Activated CD4-positive, alpha-beta memory T cell treated with anti-CD3 and anti-CD28 coated beads for 36 hours (primary cell): ENCODE results near the gene POLRMT. TPM values are rescaled to one million over a fixed set of nuclear protein-coding genes. Genes with fewer than 3 reads are reported as not detected.
"Not testable (repeated sequence)": the region's sequence is repeated elsewhere in the genome, so short reads cannot be mapped to it uniquely, and the experiment has no call there.

Source experiments
- CTCF ChIA-PET: fragments of 350-600 bp; sonication (Branson Sonifier 250); formaldehyde crosslinking; loops from one replicate; lab custom pipeline; 2021; ENCODE audit warnings: antibody characterized with exemption, inconsistent platforms; lab: Charles Lee
- POLR2A ChIA-PET: fragments of 350-600 bp; sonication (Branson Sonifier 250); formaldehyde crosslinking; loops from one replicate; lab custom pipeline; 2021; ENCODE audit warnings: antibody characterized with exemption; lab: Charles Lee
- DNase-seq: peaks from one replicate; pipeline ENCODE4 v3.0.0-alpha.2; 2020
- H3K27ac Mint-ChIP-seq: one replicate; pipeline ENCODE4 v1.8.0; 2021; ENCODE audit warnings: mixed read lengths
- H3K27me3 Mint-ChIP-seq: one replicate; pipeline ENCODE4 v1.8.0; 2021; ENCODE audit warnings: mixed read lengths
- H3K36me3 Mint-ChIP-seq: one replicate; pipeline ENCODE4 v1.8.0; 2021; ENCODE audit warnings: mixed read lengths
- H3K4me1 Mint-ChIP-seq: one replicate; pipeline ENCODE4 v1.8.0; 2021; ENCODE audit warnings: low read depth, mixed read lengths
- H3K4me3 Mint-ChIP-seq: one replicate; pipeline ENCODE4 v1.8.0; 2021; ENCODE audit warnings: mild to moderate bottlenecking, mixed read lengths
- H3K9me3 Mint-ChIP-seq: one replicate; pipeline ENCODE4 v1.8.0; 2021; ENCODE audit warnings: mixed read lengths
- intact Hi-C: fragments of 100-400 bp; cut with micrococcal nuclease; formaldehyde crosslinking; loops from one replicate; pipeline ENCODE4 v1.15.1; 2023
- total RNA-seq, 2 experiments: library from RNA; stranded (reverse); gene quantifications; one replicate each; pipeline ENCODE4 v1.2.3, GENCODE V29; 2021

POLRMT gene
- total RNA-seq, 2 experiments from 2014 or later, result 71.5 to 72.5 TPM

DNA sequence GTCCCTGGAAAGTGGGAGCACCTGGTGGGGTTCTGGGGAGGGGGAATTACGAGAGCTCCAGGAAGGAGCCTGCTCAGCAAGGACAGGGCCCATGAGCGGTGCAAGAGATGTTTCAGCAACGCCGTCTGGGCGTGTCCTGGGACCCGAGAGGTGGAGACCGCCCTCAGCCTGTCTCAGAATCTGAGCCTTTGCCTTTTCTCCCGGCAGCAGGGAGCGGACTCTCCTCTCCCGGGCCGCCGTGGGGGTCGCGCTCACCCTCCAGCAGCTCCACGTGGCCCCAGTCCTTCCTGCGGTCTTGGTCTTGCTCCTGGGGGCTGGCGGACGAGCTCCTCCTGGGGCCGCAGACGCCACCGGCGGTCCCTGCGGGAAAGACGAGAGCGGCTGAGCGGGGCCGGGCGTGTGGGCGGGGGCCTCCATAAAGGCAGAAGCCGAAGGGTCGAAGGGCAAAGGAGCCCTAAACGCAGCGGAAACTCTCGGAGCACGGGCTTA is 714 bp downstream of the POLRMT start:
- peak overlapping the region; percentile 84 for H3K27ac Mint-ChIP-seq
- ChIA-PET CTCF (interaction anchor here (0.6 to 0.9 kb wide), 2 partner anchors 27 to 48 kb away, joined by 3 to 4 read pairs; no protein-coding TSS in a partner anchor), POLR2A (interaction anchor here (1.1 kb wide), 1 partner anchor 47 kb away, joined by 3 read pairs; no protein-coding TSS in a partner anchor)
- H3K4me1 Mint-ChIP-seq, result peaks cover 33% of the 10 kb centered on the region
- intact Hi-C loops, result loop anchor here (1.0 to 10.0 kb wide), 4 partner anchors 21 to 164 kb away; partner anchors contain the start of genes HCN2 and PTBP1
- H3K4me3 Mint-ChIP-seq, result peak overlapping the region; percentile 96
- peaks cover 31% of the 10 kb centered on the region for H3K36me3 Mint-ChIP-seq
- peak; percentile 64 for DNase-seq
- no peaks in the 10 kb centered on the region for H3K27me3 Mint-ChIP-seq
- no peaks in the 10 kb centered on the region for H3K9me3 Mint-ChIP-seq

DNA sequence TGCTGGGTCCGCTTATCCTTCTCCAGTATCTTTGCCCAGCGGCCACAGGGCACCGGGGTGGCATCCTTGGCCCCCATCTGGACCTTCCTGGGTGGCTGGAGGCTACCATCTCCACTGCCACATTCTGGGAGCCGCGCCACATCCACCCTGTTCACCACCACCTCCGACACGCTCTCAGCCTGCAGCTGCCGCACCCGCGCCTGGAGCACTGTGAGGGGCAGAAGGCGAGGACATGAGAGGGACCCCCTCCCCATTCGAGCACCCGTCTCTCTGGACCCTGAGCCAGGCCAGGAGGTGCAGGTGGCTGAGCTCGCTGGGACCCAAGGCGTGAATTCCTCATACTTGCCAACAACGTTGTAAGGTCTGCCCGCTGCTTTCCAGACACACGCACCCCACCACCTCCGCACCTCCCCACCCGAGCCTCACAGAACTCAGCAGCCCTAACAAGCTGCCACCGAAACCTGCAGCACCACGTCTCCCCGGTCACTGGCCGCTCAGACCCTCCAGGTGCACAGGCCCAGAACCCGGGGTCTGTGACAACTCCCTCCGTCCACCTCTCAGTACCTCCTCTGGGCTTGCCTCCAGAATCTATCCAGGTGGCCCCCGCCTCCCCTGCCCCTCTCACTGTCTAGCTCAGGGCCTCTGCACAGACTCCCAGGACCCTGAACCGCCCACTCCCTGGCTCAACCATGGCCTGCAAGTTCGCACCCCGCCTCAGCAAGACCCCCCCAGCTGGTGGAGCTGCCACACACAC is 3.2 kb downstream of the POLRMT start:
- intact Hi-C loops, result loop anchor here (10.0 kb wide), 1 partner anchor 45 kb away; the partner anchor contains the start of gene HCN2
- peaks cover 35% of the 10 kb centered on the region for H3K36me3 Mint-ChIP-seq
- peaks cover 33% of the 10 kb centered on the region for H3K4me1 Mint-ChIP-seq
- ChIA-PET POLR2A (no interaction called here), CTCF (no interaction called here)
- H3K27me3 Mint-ChIP-seq, result no peaks in the 10 kb centered on the region
- no peak overlapping the region for H3K27ac Mint-ChIP-seq
- no peak overlapping the region for H3K4me3 Mint-ChIP-seq
- no peak for DNase-seq
- no peaks in the 10 kb centered on the region for H3K9me3 Mint-ChIP-seq

DNA sequence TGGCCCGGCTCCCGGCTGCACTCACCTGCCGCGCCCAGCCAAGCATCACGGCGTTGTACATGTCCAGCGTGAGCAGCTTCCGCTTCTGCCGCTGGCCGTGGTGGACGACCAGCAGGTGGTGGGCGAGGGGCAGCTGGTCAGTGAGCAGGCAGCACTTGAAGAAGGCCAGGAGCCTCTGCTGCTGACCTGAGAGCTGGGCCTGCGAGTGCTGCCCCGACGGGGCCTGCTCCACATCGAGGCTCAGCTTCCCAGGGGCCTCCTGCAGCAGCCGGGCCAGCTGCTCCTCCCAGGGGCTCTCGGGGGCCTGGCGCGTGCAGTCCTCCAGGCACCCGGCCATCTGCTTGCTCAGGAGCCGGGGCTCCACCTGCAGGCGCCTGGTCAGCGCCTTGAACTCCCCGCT is 3.8 kb downstream of the POLRMT start:
- DNase-seq, H3K4me3 Mint-ChIP-seq, intact Hi-C loops, H3K27me3 Mint-ChIP-seq, H3K27ac Mint-ChIP-seq, POLR2A ChIA-PET, H3K9me3 Mint-ChIP-seq: not testable (repeated sequence)
- CTCF ChIA-PET, result interaction anchor here (4.9 kb wide), 1 partner anchor 45 kb away, joined by 22 read pairs; no protein-coding TSS in a partner anchor
- peaks cover 35% of the 10 kb centered on the region for H3K36me3 Mint-ChIP-seq
- H3K4me1 Mint-ChIP-seq, result peaks cover 33% of the 10 kb centered on the region

DNA sequence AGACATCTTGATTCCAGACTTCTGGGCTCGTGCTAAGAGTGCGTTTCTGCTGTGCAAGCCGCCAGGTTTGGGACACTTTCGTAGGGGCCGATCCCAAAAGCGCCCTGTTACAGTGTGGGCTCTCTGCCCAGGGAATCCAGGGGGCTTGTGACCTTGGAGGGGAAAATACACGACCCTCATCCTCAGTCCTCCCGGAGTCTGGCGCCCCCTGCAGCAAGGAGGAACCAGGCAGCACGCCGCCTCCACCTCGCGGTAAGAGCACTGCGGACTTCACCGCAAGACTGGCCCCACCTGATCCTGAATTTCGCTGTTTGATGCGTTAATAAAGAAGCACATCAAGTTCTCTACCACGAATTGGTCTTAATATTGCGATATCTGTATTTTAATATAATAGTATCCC is 5.2 kb downstream of the POLRMT start:
- Mint-ChIP-seq H3K4me1 (peaks cover 25% of the 10 kb centered on the region), H3K36me3 (peaks cover 38% of the 10 kb centered on the region), H3K9me3 (no peaks in the 10 kb centered on the region), H3K27ac (no peak overlapping the region), H3K27me3 (no peaks in the 10 kb centered on the region), H3K4me3 (no peak overlapping the region)
- ChIA-PET CTCF (interaction anchor here (0.7 to 4.9 kb wide), 2 partner anchors 17 to 44 kb away, joined by 3 to 22 read pairs; no protein-coding TSS in a partner anchor), POLR2A (no interaction called here)
- peak; percentile 33 for DNase-seq
- intact Hi-C loops, result no loop called here

DNA sequence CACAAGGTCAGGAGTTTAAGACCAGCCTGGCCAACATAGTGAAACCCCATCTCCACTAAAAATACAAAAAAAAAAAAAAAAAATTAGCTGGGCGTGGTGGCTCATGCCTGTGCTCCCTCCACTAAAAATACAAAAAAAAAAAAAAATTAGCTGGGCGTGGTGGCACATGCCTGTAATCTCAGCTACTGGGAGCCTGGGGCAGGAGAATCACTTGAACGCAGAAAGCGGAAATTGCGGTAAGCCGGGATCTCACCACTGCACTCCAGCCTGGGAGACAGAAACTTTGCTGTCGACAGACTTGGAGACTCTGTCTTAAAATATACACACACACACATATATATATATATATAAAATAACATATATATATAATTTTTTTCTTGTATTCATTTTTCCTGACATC is 6.8 kb downstream of the POLRMT start:
- POLR2A ChIA-PET, result interaction anchor here (0.6 to 1.1 kb wide), 3 partner anchors 10 to 42 kb away, joined by 3 read pairs; no protein-coding TSS in a partner anchor
- Mint-ChIP-seq H3K4me1 (peaks cover 16% of the 10 kb centered on the region), H3K36me3 (peaks cover 30% of the 10 kb centered on the region)
- H3K27me3 Mint-ChIP-seq, H3K9me3 Mint-ChIP-seq, H3K4me3 Mint-ChIP-seq, H3K27ac Mint-ChIP-seq, intact Hi-C loops, DNase-seq: not testable (repeated sequence)
- CTCF ChIA-PET, result interaction anchor here (1.1 to 4.9 kb wide), 2 partner anchors 42 to 94 kb away, joined by 3 to 22 read pairs; no protein-coding TSS in a partner anchor

DNA sequence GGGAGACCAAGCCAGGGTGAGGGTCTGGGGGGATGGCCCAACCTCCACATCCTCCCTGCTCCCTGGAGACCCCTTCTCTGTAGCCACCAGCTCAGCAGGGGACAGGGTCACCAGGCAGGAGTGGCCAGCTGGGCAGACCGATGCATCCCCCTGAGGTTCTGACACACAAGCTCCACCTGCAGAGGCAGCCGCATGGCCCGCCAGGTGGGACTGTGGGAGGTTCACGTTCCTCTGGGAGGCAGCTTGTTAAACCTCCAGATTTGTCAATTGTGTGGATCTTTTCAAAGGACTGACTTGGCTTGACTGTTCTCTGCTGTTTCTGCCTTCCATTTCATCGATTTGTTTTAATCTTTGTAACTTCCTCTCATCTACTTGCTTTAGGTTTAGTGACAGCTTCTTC is 8.1 kb downstream of the POLRMT start:
- POLR2A ChIA-PET, result no interaction called here
- intact Hi-C loops, result no loop called here
- no peaks in the 10 kb centered on the region for H3K27me3 Mint-ChIP-seq
- H3K9me3 Mint-ChIP-seq, result no peaks in the 10 kb centered on the region
- H3K4me1 Mint-ChIP-seq, result peaks cover 8% of the 10 kb centered on the region
- CTCF ChIA-PET, result interaction anchor here (1.1 to 4.9 kb wide), 2 partner anchors 41 to 93 kb away, joined by 3 to 22 read pairs; no protein-coding TSS in a partner anchor
- no peak for DNase-seq
- H3K36me3 Mint-ChIP-seq, result peaks cover 24% of the 10 kb centered on the region
- no peak overlapping the region for H3K27ac Mint-ChIP-seq
- no peak overlapping the region for H3K4me3 Mint-ChIP-seq

DNA sequence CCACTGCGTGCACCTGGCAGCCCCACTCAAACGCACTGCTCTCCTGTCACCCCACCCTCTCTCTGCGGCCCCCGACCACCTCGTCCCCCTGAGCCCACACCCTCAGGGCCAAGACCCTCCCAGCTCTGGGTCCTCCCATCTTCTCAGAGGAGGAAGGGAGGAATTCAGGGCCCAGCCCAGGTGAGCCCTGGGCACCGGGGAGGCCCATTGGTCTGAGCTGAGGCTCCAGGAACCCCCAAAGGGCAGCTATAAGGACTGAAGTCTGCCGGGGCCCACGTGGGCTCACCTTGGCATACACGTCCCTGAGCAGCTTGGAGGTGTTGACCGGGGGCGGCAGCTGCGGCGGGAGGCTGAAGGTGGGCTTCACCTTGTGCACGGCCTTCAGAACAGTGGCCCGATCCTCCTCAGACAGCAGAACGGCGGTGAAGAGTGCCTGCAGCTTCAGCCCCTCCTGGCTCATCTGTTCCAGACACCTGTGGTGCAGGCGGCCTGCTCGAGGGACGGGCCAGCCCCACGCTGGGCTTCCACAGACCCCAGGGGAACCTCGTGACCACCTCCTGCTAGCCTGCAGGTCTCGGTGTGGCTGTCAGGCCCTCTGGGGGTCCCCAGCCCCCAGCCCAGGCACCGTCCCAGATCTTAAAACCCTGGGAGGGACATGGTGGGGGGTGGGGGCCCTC is 8.8 kb downstream of the POLRMT start:
- Mint-ChIP-seq H3K27me3 (no peaks in the 10 kb centered on the region), H3K4me3 (no peak overlapping the region), H3K9me3 (no peaks in the 10 kb centered on the region), H3K36me3 (peaks cover 19% of the 10 kb centered on the region), H3K4me1 (peaks cover 3% of the 10 kb centered on the region), H3K27ac (no peak overlapping the region)
- POLR2A ChIA-PET, result no interaction called here
- no peak for DNase-seq
- CTCF ChIA-PET, result interaction anchor here (4.9 kb wide), 1 partner anchor 40 kb away, joined by 22 read pairs; no protein-coding TSS in a partner anchor
- intact Hi-C loops, result no loop called here

DNA sequence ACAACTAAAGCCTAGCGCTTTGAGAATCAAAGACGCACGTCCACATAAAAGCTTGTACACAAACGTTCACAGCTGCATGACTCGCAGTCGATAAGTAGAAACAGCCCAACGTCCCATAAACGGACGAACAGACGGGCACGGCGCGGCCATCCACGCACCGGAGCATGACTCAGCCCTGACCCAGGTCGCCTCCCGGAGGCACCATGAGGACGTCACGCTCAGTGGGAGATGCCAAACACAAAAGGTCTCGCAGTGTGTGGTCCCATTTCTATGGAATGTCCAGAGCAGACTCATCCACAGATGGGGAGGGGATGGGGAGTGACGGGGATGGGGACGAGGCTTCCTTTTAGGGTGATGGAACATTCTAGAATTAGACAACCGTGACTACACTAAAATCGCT is 9.4 kb downstream of the POLRMT start:
- no peaks in the 10 kb centered on the region for H3K27me3 Mint-ChIP-seq
- POLR2A ChIA-PET, result no interaction called here
- no peak for DNase-seq
- CTCF ChIA-PET, result no interaction called here
- no peaks in the 10 kb centered on the region for H3K9me3 Mint-ChIP-seq
- intact Hi-C loops, result no loop called here
- H3K4me3 Mint-ChIP-seq, result no peak overlapping the region
- H3K36me3 Mint-ChIP-seq, result peaks cover 16% of the 10 kb centered on the region
- H3K4me1 Mint-ChIP-seq, result peaks cover 2% of the 10 kb centered on the region
- no peak overlapping the region for H3K27ac Mint-ChIP-seq

DNA sequence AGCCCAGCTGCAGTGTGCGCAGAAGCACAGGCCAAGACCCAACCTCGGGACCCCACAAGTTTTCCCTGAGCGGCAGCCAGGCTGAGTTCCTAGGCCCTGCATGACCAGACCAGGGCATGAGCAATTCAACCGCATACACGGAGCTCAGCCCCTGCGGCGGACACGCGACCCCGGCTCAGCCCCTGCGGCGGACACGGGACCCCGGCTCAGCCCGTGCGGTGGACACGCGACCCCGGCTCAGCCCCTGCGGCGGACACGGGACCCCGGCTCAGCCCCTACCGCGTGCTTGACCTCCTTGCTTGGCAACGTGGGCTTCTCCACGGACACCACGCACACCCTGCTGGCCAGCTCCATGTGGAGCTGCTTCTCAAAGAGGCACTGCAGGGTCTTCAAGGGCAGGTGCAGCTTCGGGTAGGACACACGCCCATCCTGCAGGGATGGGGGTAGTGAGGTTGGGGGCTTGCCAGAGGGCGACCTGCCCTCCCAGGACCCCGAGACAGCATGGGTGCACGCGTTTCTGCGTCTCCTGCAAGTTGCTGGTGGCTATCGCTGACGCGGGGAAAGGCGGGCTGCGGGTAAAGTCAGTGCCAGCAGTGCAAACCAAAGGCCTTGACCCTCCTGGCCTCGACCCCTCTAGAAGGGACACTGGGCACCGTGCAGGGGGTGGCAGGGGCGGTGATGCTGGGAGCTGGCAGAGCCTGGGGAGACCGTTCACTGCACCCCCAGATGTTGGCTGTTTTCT is 10.0 kb downstream of the POLRMT start:
- no peaks in the 10 kb centered on the region for H3K27me3 Mint-ChIP-seq
- CTCF ChIA-PET, result interaction anchor here (0.5 kb wide), 1 partner anchor 36 kb away, joined by 3 read pairs; no protein-coding TSS in a partner anchor
- H3K4me1 Mint-ChIP-seq, result no peaks in the 10 kb centered on the region
- POLR2A ChIA-PET, result no interaction called here
- no peak overlapping the region for H3K27ac Mint-ChIP-seq
- H3K36me3 Mint-ChIP-seq, result peaks cover 14% of the 10 kb centered on the region
- intact Hi-C loops, result no loop called here
- no peaks in the 10 kb centered on the region for H3K9me3 Mint-ChIP-seq
- DNase-seq, result no peak
- no peak overlapping the region for H3K4me3 Mint-ChIP-seq

DNA sequence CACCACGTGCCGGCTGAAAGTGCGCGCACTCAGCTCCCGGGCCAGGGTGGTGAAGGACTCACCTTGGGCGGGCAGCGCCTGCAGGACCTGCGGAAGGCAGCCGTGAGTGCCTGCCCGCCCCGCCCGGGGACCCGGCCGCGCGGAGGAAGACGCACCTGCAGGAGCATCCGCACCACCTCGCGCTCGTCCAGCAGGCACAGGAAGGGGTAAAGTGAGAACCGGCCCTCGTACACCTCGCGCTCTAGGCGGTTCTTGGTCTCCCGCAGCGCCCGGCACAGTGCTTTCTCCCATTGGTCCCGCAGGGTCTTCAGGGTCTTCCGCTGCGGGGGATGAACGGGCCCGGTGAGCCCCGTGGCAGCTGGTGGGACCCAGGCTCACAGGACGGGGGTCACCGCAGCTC is 10.7 kb downstream of the POLRMT start:
- H3K4me1 Mint-ChIP-seq, result no peaks in the 10 kb centered on the region
- H3K9me3 Mint-ChIP-seq, result no peaks in the 10 kb centered on the region
- ChIA-PET POLR2A (no interaction called here), CTCF (interaction anchor here (0.5 kb wide), 1 partner anchor 37 kb away, joined by 3 read pairs; no protein-coding TSS in a partner anchor)
- no peak overlapping the region for H3K27ac Mint-ChIP-seq
- no peak for DNase-seq
- no peak overlapping the region for H3K4me3 Mint-ChIP-seq
- intact Hi-C loops, result no loop called here
- H3K27me3 Mint-ChIP-seq, result no peaks in the 10 kb centered on the region
- peaks cover 11% of the 10 kb centered on the region for H3K36me3 Mint-ChIP-seq

DNA sequence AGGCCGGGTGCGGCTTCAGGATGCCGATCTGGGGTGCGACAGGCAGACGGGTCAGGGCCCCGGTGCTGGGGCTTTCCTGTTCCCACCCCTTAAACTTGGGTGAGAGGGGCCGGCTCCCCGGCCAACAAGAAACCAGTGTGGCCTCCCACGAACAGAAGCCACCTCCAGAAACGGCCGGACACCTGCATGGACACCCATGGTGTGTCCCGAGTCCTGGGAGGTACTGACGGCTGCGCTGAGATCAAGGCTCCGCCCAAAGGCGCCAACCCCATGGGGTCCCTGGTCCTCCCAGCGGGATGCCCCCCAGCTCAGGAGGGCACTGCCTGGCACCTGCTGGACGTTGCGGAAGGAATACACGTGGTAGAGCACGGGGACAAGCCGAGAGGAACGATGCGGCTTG is 11.5 kb downstream of the POLRMT start:
- no peak for DNase-seq
- no peaks in the 10 kb centered on the region for H3K9me3 Mint-ChIP-seq
- no peaks in the 10 kb centered on the region for H3K27me3 Mint-ChIP-seq
- peaks cover 14% of the 10 kb centered on the region for H3K36me3 Mint-ChIP-seq
- no peaks in the 10 kb centered on the region for H3K4me1 Mint-ChIP-seq
- ChIA-PET POLR2A (no interaction called here), CTCF (no interaction called here)
- no peak overlapping the region for H3K27ac Mint-ChIP-seq
- H3K4me3 Mint-ChIP-seq, result no peak overlapping the region
- intact Hi-C loops, result no loop called here
